GM18907 (cell line): ENCODE measurements around the gene NKG7.
A peak's percentile ranks its signal among the peaks of the same experiment; 100 is the strongest.
"Not testable (repeated sequence)": the region's sequence is repeated elsewhere in the genome, so short reads cannot be mapped to it uniquely, and the experiment has no call there.

ENCODE experiments used
- ATAC-seq: cut with Tn5 transposase; IDR thresholded peaks from one replicate; pipeline ENCODE4 v1.9.1; 2021; ENCODE audit warnings: mild to moderate bottlenecking, moderate library complexity; ENCODE audit not compliant: unreplicated experiment

The NKG7 gene, protein sequence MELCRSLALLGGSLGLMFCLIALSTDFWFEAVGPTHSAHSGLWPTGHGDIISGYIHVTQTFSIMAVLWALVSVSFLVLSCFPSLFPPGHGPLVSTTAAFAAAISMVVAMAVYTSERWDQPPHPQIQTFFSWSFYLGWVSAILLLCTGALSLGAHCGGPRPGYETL

DNA sequence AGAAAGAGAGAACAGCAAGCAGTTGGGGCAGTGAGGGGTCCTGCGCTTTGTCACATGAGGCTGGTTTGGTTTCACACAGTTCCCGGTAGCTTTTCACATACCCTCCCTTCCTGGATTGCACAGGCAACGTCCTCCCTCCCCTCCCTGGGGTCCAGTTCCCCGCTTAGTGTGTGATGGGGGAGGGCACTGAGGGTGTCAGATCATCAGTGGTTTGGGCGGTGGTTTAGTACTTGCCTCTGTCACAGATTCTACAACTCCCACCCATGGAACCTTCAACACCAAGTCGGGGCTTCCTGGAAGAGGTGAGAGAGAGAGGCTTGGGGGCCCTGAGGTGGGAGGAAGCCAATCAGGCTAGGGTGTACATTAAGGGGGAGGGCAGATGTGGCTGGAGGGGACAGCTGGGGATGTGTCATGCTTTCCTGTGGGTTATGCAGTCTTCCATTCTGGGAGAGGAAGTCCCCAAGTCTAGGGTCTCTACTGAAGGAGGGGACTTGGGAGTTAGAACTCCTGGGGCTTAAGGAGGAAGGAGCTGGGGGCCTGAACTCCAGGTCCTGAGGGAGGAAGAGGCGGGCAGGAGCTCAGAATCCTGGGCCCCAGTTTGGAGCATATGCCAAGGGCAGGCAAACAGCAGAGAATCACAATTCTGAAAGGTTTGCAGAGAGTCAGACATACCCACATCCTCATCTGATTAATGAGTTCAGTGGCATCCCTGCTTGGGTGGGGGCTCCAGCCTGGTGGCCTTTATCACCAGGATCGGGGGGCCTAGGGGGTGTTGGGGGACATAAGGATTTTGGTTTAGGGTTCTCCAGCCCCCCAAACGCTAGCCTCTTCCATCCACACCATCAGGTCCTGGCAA is at the start of gene NKG7:
Gene NKG7, minus strand, starts transcription at position 6 of the 856 bp plus-strand sequence. CDS start 119 bp downstream, outside the sequence.
- ATAC-seq: peak; percentile 50

DNA sequence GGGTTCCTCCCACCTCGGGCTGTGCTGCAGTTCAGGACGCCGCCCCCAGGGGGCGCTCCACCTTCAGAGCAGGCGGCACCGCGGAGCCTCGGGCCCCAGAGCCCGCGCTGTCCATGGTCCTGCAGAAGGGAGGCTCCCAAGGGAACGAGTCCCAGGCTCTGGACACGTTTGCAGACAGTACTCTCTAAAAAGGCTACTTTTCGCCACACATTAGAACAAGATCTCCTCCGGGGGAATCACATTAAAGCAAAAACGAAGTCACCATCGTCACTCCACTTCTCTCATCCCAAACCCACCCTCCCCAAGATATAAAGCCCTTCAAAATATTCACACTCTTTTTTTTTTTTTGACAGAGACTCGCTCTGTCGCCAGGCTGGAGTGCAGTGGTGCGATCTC is 49.6 kb upstream of the NKG7 start:
- ATAC-seq: no peak

DNA sequence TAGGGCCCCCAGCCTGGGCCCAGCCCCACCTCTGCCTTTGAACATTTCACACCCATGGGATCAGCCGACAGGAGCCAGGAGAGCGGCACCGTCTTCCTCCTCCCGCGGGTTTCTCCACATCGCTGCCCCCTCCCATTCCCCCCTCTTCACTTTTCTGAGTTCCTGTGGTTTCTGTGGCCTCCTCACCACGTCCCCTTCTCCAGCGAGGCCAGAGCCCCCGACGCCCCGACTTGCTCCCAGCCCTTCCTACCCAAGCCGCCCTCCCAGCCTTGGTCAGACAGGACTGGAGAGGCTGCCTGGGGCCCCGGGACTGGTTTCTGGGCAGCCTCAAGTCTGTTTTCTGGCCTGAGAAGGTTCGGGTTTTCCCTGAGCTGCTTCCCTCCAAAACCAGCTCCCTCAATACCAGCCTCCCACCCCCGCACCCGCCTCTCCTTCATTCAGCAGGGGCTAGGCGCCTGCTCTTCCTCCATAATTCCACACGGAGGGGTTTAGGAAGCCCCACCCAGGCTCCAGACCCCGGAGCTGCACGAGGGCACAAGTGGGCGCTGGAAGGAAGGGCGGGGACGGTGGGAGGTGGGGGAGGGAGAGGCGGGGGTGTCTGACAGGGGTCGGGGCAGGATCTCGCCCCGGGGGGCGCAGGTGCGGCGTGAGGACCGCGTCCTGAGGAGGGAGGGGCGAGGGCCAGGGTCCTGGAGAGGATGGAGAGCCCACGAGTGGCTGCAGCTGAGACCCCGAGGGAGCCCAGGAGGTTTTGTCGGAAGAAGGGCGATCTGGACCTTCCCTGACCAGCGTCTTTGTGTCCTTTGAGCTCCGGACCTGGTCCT is 49.0 kb upstream of the NKG7 start:
- no peak for ATAC-seq

DNA sequence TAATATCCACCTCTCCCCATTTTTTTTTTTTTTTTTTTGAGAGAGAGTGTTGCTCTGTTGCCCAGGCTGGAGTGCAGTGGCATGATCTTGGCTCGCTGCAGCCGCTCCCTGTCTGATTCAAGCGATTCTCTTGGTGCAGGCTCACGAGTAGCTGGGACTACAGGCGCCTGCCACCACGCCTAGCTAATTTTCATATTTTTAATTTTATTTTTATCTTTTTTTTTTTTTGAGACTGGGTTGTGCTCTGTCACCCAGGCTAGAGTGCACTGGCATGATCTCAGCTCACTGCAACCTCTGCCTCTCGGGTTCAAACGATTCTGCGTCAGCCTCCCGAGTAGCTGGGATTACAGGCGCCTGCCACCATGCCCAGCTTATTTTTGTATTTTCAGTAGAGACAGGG is 48.1 kb upstream of the NKG7 start:
- not testable (repeated sequence) for ATAC-seq

DNA sequence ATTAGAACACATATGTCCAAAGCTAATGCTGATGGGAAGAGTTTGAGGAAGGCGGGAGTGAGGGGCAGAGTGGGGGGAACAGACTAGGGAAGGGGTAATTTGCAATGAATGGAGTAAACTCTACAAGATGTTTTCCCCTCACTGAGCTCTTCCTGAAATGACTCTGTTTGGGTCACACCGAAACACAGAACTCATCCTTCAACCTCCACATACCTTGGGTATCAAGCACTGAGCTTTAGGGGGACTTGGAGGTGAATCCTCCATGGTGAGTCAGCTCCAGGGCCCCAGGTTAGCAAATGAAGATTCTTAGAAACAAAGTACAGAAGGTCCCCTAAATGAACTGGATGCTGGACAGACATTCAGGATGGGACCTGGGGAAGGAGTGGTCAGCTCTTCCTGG is 46.3 kb upstream of the NKG7 start:
- no peak for ATAC-seq

DNA sequence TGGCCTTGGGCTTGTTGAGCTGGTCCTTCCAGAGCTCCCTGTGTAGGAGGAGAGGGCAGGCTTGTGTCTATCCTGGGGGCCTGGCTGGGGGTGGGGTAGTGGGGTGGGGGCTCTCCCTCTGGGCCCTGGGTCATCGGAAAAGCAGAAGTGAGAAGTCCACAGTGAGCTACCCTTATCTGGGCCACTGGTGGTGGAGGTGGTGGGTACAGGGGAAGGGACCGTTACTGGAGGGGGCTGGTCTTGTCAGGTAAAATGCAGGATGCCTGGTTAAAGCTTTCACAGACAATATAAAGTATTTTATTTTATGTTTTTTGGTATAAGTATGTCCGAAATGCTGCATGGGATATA is 45.3 kb upstream of the NKG7 start:
- ATAC-seq: peak; percentile 44

DNA sequence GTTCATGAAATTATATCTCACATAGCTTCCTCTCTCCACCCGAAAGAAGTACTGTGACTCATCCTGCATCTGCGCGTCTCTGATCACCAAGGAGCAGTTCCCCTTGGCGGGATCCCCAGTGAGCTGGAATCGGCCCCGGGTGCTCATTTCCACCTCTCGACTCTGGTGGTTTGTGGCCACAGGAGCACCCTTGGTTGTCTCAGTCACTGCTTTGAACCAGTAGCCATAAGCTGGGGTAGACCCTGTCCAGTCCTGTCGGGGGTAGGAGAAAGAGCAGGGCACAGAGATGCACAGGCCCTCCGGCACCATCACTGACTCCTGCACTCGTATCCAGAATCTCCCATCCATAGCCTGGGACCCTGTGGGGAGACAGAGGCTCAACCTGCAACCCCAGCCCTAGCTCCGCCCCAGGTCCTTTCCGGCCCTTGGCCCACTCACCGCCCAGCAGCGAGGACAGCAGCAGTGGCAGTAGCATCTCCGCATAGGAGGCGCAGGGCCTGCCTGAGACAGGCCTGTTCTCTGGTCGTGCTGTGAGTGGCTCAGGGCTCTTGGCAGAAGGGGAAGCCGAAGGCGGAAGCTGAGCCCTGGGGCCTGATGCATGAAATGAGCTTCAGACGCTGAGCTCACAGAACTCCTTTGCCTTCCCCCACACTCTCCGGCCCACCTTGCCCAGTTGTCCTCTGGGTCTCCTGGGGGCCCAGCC is 44.8 kb upstream of the NKG7 start, which contains the start of gene SIGLEC10:
Gene SIGLEC10, minus strand, starts transcription at position 536 of the 703 bp plus-strand sequence. Its CDS starts 61 bp downstream, at position 475.
- peak; percentile 65 for ATAC-seq

DNA sequence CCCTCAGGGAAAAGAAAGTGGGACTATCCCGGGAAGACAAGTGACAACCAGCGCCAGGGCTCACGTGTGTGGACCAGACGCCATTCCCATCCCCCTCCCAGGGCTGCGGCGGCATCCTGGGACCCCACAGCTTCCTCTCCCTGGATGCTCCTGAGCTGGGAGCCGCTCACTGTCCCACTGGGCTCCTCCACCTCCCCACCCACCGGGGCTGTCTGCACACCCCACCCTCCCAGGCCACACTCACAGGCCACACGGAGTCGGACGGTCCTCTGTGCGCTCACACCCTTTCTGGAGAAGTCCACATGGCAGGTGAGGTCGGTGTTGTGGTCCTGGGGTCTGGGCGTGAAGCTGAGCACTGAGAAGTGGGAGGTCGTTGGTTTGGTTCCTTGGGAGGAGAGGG is 44.0 kb upstream of the NKG7 start:
- not testable (repeated sequence) for ATAC-seq

DNA sequence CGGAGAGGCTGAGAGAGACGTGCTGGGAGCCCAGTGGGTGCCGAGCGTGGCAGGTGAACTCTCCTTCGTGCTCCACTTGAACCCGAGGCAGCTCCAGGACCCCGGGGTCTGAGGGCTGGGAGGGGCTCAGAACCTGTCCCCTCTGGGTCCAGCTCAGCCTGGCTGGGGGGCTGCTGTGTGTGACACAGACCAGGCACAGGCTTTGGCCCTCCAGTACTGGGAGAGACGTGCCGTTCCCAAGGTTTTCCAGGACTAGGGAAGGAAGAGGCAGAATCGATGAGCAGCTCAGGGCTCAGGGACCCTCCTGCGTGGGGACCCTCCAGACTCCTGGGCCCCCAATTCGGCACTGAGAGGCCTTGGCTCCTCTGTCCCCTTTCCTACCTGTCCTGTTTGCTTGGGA is 42.7 kb upstream of the NKG7 start:
- no peak for ATAC-seq

DNA sequence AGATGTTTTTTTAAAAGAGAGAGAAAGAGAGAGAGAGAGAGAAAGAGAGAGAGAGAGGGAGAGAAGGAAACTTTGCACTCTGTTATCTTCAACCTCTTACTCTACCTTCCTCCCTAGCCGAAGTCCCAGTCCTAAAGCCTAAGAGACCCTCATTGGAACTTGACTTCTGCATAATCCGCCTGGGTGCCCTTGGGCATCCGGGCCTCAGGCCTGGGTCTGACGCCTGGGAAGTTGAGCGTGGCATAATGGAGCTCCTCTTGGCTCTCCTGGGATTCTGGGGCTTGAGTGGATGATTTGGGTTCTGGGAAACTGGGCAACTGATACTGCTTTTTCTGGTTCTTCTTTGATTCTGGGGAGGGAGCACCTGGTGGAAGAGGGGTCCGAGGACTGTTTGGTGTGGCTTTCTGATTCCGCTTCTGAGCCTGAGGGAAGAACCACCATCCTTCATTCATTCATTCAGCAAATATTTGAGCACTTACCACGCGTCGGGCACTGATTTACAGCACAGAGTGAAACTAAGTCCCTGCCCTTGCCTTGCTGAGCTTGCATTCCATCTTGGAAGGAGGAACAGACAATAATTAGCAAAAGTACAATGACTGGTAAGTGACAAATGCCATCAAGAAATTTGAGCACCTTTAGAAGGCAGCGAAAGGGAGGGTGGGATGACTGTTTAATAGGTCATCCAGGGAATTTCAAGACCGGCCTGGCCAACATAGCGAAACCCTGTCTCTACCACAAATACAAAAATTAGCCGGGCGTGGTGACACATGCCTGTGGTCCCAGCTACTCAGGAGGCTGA is 38.7 kb upstream of the NKG7 start:
- no peak for ATAC-seq

DNA sequence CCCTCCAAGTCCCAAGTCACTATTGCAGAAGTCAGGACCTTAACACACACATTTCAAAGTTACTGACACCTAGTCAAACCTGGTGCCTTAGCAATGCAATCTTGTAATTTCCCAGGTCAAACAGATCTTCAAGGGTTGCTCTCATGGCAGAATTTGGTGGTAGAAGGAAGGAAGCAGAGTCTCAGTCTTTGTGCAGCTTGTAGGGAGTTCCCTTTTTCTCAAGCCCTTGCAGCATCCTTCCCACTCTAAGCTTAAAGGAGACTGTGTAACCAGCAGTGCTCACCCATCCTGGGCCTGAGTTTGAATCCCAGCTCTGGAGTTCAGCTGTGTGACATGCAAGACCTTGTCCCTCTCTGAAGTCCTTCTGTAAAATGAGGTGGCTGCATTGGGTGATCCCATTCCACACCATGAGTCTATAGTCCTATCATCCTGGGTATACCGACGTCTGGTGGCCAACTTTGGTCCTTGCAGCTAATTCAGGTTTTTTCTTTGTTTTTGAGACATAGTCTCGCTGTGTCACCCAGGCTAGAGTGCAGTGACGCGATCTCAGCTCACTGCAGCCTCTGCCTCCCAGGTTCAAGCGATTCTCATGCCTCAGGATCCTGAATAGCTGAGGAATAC is 35.2 kb upstream of the NKG7 start:
- ATAC-seq: no peak

DNA sequence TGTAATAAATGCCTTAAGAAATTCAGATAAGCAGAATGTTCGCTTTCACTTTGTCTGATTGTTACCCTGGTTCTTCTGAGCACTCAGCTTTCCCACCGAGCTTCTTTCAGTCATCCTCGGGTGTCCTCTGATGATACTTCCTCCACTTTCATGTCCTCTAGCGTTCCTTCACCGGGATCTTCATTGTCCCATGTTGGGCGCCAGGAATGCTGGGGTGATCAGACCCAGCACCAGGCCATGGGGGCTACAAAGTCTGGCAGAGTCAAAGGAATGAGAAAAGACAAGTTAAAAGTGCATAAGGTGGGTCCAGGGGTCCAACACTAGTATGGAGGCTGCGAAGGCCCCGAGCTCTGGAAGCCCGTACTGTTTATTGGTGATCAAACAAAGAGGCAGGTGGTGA is 29.7 kb upstream of the NKG7 start:
- no peak for ATAC-seq

DNA sequence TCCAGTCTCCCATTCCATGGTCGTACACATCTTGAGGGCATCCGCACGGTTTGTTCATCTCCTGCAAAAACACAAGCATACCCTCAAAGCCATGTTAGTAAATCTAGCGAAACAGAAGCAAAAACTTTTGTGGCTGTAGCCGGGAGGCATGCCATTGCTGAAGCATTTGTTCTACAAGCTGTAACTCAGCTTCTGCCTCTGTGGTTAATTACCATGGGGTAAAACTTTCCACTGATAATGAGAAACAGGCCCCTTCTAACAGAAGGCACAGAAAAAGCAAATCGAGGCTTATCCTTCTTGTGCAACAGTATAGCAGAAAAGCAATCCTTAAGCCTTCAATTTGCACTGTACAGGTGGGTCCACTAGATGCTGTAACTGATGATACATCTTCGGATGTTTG is 27.5 kb upstream of the NKG7 start:
- ATAC-seq: not testable (repeated sequence)

DNA sequence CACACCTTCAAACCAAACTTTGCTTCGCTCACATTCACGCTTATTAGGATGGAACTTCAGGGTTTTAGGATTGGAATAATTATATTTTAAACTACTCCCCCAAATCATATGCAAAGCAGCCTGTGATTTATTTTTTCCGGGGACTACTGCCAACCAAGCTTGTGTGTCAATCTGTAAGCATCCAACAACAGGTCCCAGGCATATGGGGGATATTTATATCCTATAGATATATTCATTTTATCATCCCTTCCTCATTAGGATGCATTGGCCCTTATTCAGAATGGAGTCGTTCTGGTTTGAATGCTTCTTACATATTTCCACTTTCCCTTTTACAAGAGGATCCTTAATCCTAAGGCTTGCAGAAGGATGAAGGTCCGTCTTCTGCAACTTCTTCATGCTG is 26.8 kb upstream of the NKG7 start:
- no peak for ATAC-seq

DNA sequence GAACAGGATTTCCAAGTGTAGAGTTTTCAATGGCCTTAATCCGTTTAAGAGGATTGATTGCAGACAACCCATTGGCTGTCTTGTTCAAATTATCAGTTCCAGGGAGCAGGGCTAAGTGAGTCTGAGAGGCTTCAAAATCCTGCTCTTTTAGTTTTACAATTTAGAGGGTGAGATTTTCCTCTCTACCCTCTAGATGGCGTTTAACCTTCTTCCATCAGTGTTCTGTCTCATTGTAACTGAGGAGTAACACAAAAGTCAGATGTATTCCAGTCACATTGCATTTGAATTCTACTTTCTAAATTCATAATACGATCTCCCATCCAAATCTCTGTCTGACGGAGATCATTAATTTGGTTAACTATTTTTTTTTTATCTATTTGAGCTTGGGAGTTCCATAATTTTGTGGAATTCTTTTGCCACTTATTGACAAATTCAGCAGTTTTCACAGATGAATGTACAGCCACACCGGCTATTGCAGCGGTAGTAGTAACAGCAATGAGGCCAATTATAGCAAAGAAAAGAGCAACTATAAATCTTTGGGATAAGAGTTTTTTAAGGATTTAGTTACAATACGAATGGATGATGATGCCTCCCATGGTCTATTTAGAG is 25.7 kb upstream of the NKG7 start:
- no peak for ATAC-seq

DNA sequence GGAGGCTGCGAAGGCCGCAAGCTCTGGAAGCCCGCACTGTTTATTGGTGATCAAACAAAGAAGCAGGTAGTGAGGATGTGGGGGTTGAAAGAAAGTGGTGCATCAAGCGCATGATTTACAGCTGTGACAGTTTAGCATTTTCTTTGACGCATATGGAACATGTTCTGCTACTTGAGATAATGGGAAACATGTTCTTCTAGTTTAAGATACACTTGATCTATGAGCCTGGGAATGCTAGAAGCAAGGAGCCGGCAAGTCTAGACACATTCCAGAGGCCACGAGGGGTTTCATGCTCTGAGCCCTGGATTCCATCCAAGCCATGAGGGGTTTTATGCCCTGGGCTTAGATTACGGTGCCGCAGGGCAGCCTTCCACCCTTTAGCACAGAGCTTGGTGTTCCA is 25.0 kb upstream of the NKG7 start:
- ATAC-seq: not testable (repeated sequence)

DNA sequence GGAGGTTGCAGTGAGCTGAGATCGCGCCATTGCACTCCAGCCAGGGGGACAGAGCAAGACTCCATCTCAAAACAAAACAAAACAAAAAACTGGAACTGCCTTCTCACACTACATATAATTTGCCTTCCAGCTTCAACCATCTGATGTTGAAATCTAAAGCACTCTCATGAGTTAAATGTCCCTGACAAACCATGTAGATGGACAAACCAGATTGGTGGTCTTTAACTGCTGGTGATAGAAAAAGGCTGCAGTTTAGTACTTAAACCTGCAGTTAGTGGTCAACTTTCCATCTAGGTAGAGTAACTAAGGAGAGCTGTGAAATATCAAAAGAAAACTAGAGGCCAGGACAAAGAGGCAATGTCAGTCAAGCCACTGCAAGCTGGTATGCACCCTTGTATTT is 23.7 kb upstream of the NKG7 start:
- ATAC-seq: no peak

DNA sequence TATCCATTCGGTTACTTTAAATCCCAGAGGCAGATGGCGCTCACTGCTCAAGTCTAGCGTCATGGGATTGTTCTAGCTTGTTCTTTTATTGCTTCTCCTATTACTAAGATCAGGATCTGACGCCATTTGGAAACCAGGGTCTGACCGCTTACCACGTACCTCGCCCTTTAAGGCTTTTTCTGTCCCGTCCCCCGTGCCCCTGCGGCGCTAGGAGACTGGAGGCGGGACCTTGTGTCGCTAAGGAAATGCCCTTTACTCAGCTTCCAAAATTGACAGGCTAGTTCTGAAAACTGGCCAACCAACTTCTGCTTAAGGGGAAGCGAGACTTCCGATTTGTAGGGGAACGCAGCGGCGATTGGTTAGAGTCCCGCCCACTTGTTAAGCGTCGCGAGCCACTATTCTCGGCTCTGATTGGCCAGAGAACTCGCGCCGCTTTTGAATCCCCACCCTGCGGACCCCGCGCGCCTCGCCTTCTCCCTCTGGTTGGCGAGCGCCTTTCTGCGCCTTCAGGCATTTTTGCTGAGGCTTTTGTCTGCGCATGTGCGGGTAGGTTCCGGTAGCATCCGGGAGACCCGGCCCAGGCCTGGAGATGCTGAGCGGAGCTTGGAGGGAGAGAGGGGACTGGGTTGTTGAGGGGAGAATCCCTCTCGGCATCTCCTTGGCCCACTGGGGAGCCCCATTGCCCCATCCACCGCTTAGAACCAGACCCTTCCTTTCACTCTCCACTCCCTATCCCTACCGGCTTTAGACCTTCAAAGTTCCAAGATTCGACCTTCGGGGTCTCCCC is 21.8 kb upstream of the NKG7 start:
- ATAC-seq: peak; percentile 87

DNA sequence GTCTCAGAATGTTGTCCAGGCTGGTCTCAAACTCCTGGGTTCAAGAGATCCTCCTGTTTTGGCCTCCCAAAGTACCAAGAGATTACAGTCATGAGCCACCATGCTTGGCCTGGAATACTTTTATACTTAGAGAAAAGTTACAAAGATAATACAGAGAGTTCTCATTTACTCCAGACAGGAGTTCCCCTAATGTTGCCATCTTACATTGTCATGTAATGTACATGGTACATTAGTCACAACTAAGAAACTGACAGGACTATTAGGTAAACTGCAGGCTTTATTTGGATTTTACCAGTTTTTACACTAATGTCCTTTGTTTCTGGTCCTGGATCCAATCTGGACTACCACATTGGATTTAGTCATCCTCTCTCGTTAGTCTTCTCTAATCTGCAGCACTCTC is 20.2 kb upstream of the NKG7 start:
- ATAC-seq: no peak
